Gastroesophageal sphincter (tissue), 4 donors: ENCODE measurements around the gene SNX24. TPM values are rescaled to one million over a fixed set of nuclear protein-coding genes. Genes with fewer than 3 reads are reported as not detected.
"Not testable (repeated sequence)": the region's sequence is repeated elsewhere in the genome, so short reads cannot be mapped to it uniquely, and the experiment has no call there.

Source experiments
- ATAC-seq: fragments of 150-250 bp; one replicate; pipeline ENCODE4 v1.9.1; 2016; ENCODE audit warnings: mild to moderate bottlenecking, moderate library complexity
- H3K27ac ChIP-seq, 4 donors: fragments of 200-600 bp; sonication (generic) in 3 of 4; 1 replicate in 3 of 4; 2 replicates in 1 of 4; pipeline ENCODE4 v1.5.1; 2016 to 2019
- H3K27me3 ChIP-seq: fragments of 200-600 bp; sonication (generic); one replicate; pipeline ENCODE4 v1.5.1; 2019
- H3K36me3 ChIP-seq, 2 donors: fragments of 200-600 bp; sonication (generic); one replicate each; pipeline ENCODE4 v1.5.1; 2019; ENCODE audit warnings: control low read depth in 1 of 2
- H3K4me1 ChIP-seq, 3 donors: fragments of 200-600 bp; sonication (generic); 1 replicate in 2 of 3; 2 replicates in 1 of 3; pipeline ENCODE4 v1.5.1; 2016 to 2019; ENCODE audit warnings: control low read depth in 2 of 3
- H3K4me3 ChIP-seq, 2 donors: fragments of 200-600 bp; sonication (generic); one replicate each; pipeline ENCODE4 v1.5.1; 2019; ENCODE audit warnings: mild to moderate bottlenecking in 1 of 2, moderate library complexity in 1 of 2
- H3K9me3 ChIP-seq, 3 donors: fragments of 200-600 bp; sonication (generic); one replicate each; pipeline ENCODE4 v1.5.1; 2017 to 2019; ENCODE audit warnings: control low read depth in 2 of 3
- CTCF ChIP-seq, 4 experiments: fragments of 200-600 bp in 2 of 4; fragments of 450-650 bp in 2 of 4; sonication (generic) in 1 of 4; IDR thresholded peaks; one replicate each; pipeline ENCODE4 v1.5.1; 2017 to 2019; ENCODE audit warnings: antibody characterized with exemption in 4 of 4, mild to moderate bottlenecking in 2 of 4, moderate library complexity in 2 of 4
- EP300 ChIP-seq: sonication (generic); formaldehyde crosslinking; IDR thresholded peaks from one replicate; pipeline ENCODE4 v1.6.1; 2017; ENCODE audit warnings: antibody characterized with exemption, mild to moderate bottlenecking
- POLR2A ChIP-seq, 2 donors: fragments of 450-650 bp; IDR thresholded peaks; one replicate each; pipeline ENCODE4 v1.6.1; 2017; ENCODE audit warnings: antibody characterized with exemption in 2 of 2, mild to moderate bottlenecking in 2 of 2, moderate library complexity in 1 of 2
- POLR2AphosphoS5 ChIP-seq: sonication (generic); formaldehyde crosslinking; IDR thresholded peaks from one replicate; pipeline ENCODE4 v1.6.1; 2017; ENCODE audit warnings: antibody characterized with exemption
- WGBS, 2 donors: methylation state at CpG; one replicate each; pipeline ENCODE4 v1.1.5; 2018; ENCODE audit warnings: low coverage in 1 of 2; 5-methylcytosine and 5-hydroxymethylcytosine counted together
- total RNA-seq, 4 donors: library from RNA; depleted of rRNA; stranded (reverse); fragments of >200 nt; gene quantifications; one replicate each; pipeline ENCODE4 v1.1.0, GENCODE V29; 2016

The SNX24 gene
- total RNA-seq, 4 donors from 2014 or later, result 10.1 to 33.6 (median 14.8) TPM

- no peaks in the 10 kb centered on the region for H3K9me3 ChIP-seq
- H3K27me3 ChIP-seq, result no peaks in the 10 kb centered on the region
- no peaks in the 10 kb centered on the region for H3K4me1 ChIP-seq
- peaks cover 0 to 13% of the 10 kb centered on the region in 2 donors for H3K36me3 ChIP-seq
- no peak overlapping the region for H3K4me3 ChIP-seq
- 88 to 100% methylated on average over 1 to 2 of the region's 4 CpGs for WGBS, 2 donors
- H3K27ac ChIP-seq, result no peak overlapping the region
- TF ChIP-seq POLR2AphosphoS5 (no peak), EP300 (no peak), CTCF (IDR thresholded peaks at IDR 0.05) (no peak), POLR2A (IDR thresholded peaks at IDR 0.05) (no peak)
- ATAC-seq, result no peak
Observed at GRCh38 chr5:122972877-122973276, 127.5 kb downstream of the SNX24 start.

GRCh38 chr5:122973759-122974158, 128.3 kb downstream of the SNX24 start:
- not testable (repeated sequence) for H3K9me3 ChIP-seq, ATAC-seq, H3K27me3 ChIP-seq, H3K4me3 ChIP-seq, H3K4me1 ChIP-seq, H3K27ac ChIP-seq
- no CpG with 5 or more reads among the region's 1 CpG for WGBS, 2 donors
- peaks cover 0 to 13% of the 10 kb centered on the region in 2 donors for H3K36me3 ChIP-seq

GRCh38 chr5:122974251-122974650, 128.8 kb downstream of the SNX24 start:
- H3K9me3 ChIP-seq, H3K4me1 ChIP-seq, H3K27me3 ChIP-seq, H3K27ac ChIP-seq, ATAC-seq, H3K4me3 ChIP-seq: not testable (repeated sequence)
- WGBS, 2 donors, result 100% methylated on average over 3 of the region's 3 CpGs
- peaks cover 0 to 13% of the 10 kb centered on the region in 2 donors for H3K36me3 ChIP-seq

GRCh38 chr5:122977319-122977718, 131.9 kb downstream of the SNX24 start:
- Histone ChIP-seq H3K36me3 (peaks cover 0 to 11% of the 10 kb centered on the region in 2 donors), H3K27ac (no peak overlapping the region), H3K4me1 (no peaks in the 10 kb centered on the region), H3K4me3 (no peak overlapping the region), H3K9me3 (no peaks in the 10 kb centered on the region), H3K27me3 (no peaks in the 10 kb centered on the region)
- 86 to 93% methylated on average over 2 of the region's 2 CpGs for WGBS, 2 donors
- ATAC-seq, result no peak
- no peak for TF ChIP-seq EP300
- no peak for TF ChIP-seq POLR2A (IDR thresholded peaks at IDR 0.05)
- TF ChIP-seq CTCF (IDR thresholded peaks at IDR 0.05), result no peak
- TF ChIP-seq POLR2AphosphoS5, result no peak

GRCh38 chr5:122978068-122978467, 132.7 kb downstream of the SNX24 start:
- 83 to 100% methylated on average over 2 of the region's 2 CpGs for WGBS, 2 donors
- H3K36me3 ChIP-seq, result peaks cover 0 to 3% of the 10 kb centered on the region in 2 donors
- ATAC-seq, result no peak
- H3K4me1 ChIP-seq, result no peaks in the 10 kb centered on the region
- H3K9me3 ChIP-seq, result no peaks in the 10 kb centered on the region
- no peak overlapping the region for H3K4me3 ChIP-seq
- no peak for TF ChIP-seq CTCF (IDR thresholded peaks at IDR 0.05)
- TF ChIP-seq EP300, result no peak
- TF ChIP-seq POLR2A (IDR thresholded peaks at IDR 0.05), result no peak
- no peak for TF ChIP-seq POLR2AphosphoS5
- H3K27ac ChIP-seq, result no peak overlapping the region
- no peaks in the 10 kb centered on the region for H3K27me3 ChIP-seq

GRCh38 chr5:122978644-122979297, 133.4 kb downstream of the SNX24 start:
- ATAC-seq, result no peak
- Histone ChIP-seq H3K9me3 (no peaks in the 10 kb centered on the region), H3K4me1 (no peaks in the 10 kb centered on the region), H3K4me3 (no peak overlapping the region), H3K27me3 (no peaks in the 10 kb centered on the region), H3K36me3 (peaks cover 0 to 1% of the 10 kb centered on the region in 2 donors), H3K27ac (no peak overlapping the region)
- TF ChIP-seq POLR2AphosphoS5 (no peak), CTCF (IDR thresholded peaks at IDR 0.05) (no peak), POLR2A (IDR thresholded peaks at IDR 0.05) (no peak), EP300 (no peak)
- 94 to 98% methylated on average over 5 of the region's 5 CpGs for WGBS, 2 donors
